ENCODE results near the gene MBNL3. TPM values are rescaled to one million over a fixed set of nuclear protein-coding genes. Genes with fewer than 3 reads are reported as not detected.

Gene MBNL3
- total RNA-seq, 4 donors from 2014 or later: 9.2 to 19.0 (median 15.9) TPM

- Histone ChIP-seq H3K4me3 (no peak overlapping the region), H3K4me1 (no peaks in the 10 kb centered on the region), H3K9me3 (no peaks in the 10 kb centered on the region), H3K27ac (no peak overlapping the region), H3K36me3 (no peaks in the 10 kb centered on the region), H3K27me3 (peaks cover 0 to 3% of the 10 kb centered on the region in 2 donors)
- no peak for DNase-seq (ENCODE audit: low spot score in 2 of 2)
- WGBS, 2 donors: 71 to 88% methylated on average over 1 of the region's 1 CpG
- no peak for TF ChIP-seq POLR2A (IDR thresholded peaks at IDR 0.05)
- TF ChIP-seq CTCF (IDR thresholded peaks at IDR 0.05): no peak
- no peak for TF ChIP-seq EP300 (IDR thresholded peaks at IDR 0.05)
Measured at GRCh38 chrX:132401935-132402334, 86.9 kb downstream of the MBNL3 start.

DNA sequence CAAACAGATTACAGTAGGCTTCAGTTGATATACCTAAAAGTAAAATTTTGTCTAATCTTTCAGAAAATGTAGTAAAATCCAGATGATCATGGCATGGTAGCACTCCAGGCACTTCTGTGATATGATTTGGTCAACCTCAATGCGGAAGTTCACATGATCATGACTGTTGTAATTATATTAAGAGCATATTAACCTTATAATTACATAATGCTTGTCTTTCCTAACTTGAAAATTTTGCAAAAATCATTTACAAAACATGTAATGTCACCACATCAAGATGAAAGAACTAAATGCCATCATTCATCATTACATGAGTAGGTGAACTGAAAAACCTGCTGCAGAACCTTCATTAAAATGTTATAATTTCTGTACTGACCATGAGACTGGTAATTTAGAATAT, 88.1 kb downstream of the MBNL3 start:
- no peaks in the 10 kb centered on the region for H3K4me1 ChIP-seq
- no peaks in the 10 kb centered on the region for H3K36me3 ChIP-seq
- no peak for DNase-seq (ENCODE audit: low spot score in 2 of 2)
- no peak overlapping the region for H3K4me3 ChIP-seq
- TF ChIP-seq CTCF (IDR thresholded peaks at IDR 0.05): no peak
- TF ChIP-seq EP300 (IDR thresholded peaks at IDR 0.05): no peak
- no peak for TF ChIP-seq POLR2A (IDR thresholded peaks at IDR 0.05)
- H3K27ac ChIP-seq: no peak overlapping the region
- H3K27me3 ChIP-seq: no peaks in the 10 kb centered on the region
- no peaks in the 10 kb centered on the region for H3K9me3 ChIP-seq
- 79 to 92% methylated on average over 1 of the region's 1 CpG for WGBS, 2 donors

- H3K4me1 ChIP-seq: no peaks in the 10 kb centered on the region
- no peaks in the 10 kb centered on the region for H3K9me3 ChIP-seq
- H3K27ac ChIP-seq: no peak overlapping the region
- H3K36me3 ChIP-seq: no peaks in the 10 kb centered on the region
- WGBS, 2 donors: 73 to 76% methylated on average over 2 of the region's 2 CpGs
- no peaks in the 10 kb centered on the region for H3K27me3 ChIP-seq
- TF ChIP-seq EP300 (IDR thresholded peaks at IDR 0.05): no peak
- TF ChIP-seq POLR2A (IDR thresholded peaks at IDR 0.05): no peak
- TF ChIP-seq CTCF (IDR thresholded peaks at IDR 0.05): no peak
- H3K4me3 ChIP-seq: no peak overlapping the region
- DNase-seq (ENCODE audit: low spot score in 2 of 2): no peak
Measured at GRCh38 chrX:132395645-132396044, 93.2 kb downstream of the MBNL3 start.

- no peak overlapping the region for H3K27ac ChIP-seq
- no peaks in the 10 kb centered on the region for H3K36me3 ChIP-seq
- no peak overlapping the region for H3K4me3 ChIP-seq
- H3K27me3 ChIP-seq: no peaks in the 10 kb centered on the region
- TF ChIP-seq EP300 (IDR thresholded peaks at IDR 0.05): no peak
- no peak for TF ChIP-seq POLR2A (IDR thresholded peaks at IDR 0.05)
- TF ChIP-seq CTCF (IDR thresholded peaks at IDR 0.05): no peak
- no peaks in the 10 kb centered on the region for H3K9me3 ChIP-seq
- H3K4me1 ChIP-seq: no peaks in the 10 kb centered on the region
- no peak for DNase-seq (ENCODE audit: low spot score in 2 of 2)
- 71 to 89% methylated on average over 1 of the region's 1 CpG for WGBS, 2 donors
Measured at GRCh38 chrX:132395026-132395425, 93.8 kb downstream of the MBNL3 start.

GRCh38 chrX:132394591-132394990, 94.2 kb downstream of the MBNL3 start:
- no peak for TF ChIP-seq CTCF (IDR thresholded peaks at IDR 0.05)
- no peak for TF ChIP-seq EP300 (IDR thresholded peaks at IDR 0.05)
- no peak for TF ChIP-seq POLR2A (IDR thresholded peaks at IDR 0.05)
- Histone ChIP-seq H3K27ac (no peak overlapping the region), H3K36me3 (no peaks in the 10 kb centered on the region), H3K27me3 (no peaks in the 10 kb centered on the region), H3K4me1 (no peaks in the 10 kb centered on the region), H3K9me3 (no peaks in the 10 kb centered on the region), H3K4me3 (no peak overlapping the region)
- no peak for DNase-seq (ENCODE audit: low spot score in 2 of 2)
